HL-60/S4 (cell line): ENCODE results near the gene GTPBP3.

Source experiments
- in situ Hi-C: fragments of 300-500 bp; cut with MboI; formaldehyde crosslinking; loops from 2 replicates; pipeline ENCODE4 v1.14.3; 2022; ENCODE audit warnings: low sequenced_read_pairs

Gene GTPBP3

GRCh38 chr19:17327654-17328516 is 9.5 kb upstream of the GTPBP3 start:
- in situ Hi-C loops: no loop called here

GRCh38 chr19:17328517-17329365 is 8.6 kb upstream of the GTPBP3 start:
- in situ Hi-C loops: no loop called here

- in situ Hi-C loops: no loop called here
These were observed 7.7 kb upstream of the GTPBP3 start for GRCh38 chr19:17329366-17330261.

DNA sequence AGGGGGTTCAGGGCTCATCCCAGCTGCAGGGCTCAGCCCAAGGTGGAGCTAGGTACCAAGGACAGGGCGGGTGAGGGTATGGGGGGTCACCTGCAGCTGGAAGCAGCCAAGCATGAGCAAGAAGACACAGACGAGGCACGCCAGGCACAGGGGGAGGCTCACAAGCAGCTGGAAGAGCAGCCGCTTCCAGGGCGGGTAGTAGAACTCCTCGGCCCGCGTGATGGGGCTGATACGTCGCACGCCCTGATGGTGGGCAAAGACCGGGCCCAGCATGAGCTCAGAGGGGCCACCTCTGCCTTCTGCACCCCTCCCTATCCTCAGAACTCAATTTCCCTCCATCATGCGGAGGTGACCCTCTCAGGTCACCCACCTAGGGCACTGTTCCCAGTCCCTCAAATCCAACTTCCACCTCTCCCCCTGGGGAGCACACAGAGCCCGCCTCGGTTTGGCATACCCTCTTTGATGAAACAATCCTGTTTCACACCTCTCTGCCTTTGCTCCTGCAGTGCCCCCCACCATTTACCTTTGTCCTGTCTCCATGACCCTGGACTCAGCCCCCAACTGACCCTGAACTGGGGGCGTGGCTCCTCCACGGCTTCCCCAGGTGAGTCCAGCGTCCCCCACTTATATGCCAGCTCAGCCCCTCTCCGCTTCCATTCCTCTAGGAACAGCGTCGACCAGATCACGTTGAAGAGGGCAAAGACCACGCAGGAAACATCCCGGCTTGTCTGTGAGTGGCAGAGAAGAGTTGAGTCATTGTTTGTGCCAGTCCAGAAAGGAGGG is 6.9 kb upstream of the GTPBP3 start:
- in situ Hi-C loops: no loop called here

DNA sequence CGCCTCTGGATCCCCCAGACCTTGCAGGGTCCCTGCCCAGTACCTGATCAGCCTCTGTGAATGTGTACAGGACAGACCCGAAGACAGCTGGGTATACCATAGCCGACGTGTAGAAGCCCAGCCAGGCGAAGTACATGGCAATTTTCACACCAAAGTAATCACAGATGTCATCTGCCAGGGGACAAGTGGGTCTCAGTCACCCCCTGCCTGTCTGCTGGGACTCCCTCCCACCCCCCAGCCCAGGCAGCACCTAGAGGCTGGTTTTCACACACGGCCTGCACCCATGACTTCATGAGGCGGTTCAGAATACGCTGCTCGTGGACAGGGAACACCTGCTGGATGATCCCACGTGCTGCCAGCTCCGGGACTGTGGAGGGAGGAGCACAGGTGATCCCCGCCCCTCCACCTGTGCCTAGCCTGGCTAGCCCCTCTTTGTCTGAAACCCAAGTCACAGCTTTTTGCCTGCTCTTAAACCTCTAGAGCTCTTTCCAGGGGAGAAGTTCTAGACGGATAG is 6.3 kb upstream of the GTPBP3 start:
- in situ Hi-C loops: no loop called here

GRCh38 chr19:17332360-17332676 is 5.0 kb upstream of the GTPBP3 start:
- in situ Hi-C loops: no loop called here

GRCh38 chr19:17332677-17333581 is 4.4 kb upstream of the GTPBP3 start:
- in situ Hi-C loops: no loop called here

- in situ Hi-C loops: no loop called here
These were observed 3.5 kb upstream of the GTPBP3 start for GRCh38 chr19:17333611-17334413.

GRCh38 chr19:17334414-17335409 is 2.6 kb upstream of the GTPBP3 start, which contains the start of gene ANO8:
Gene ANO8, minus strand, starts transcription at chr19:17334855. Its CDS starts 185 bp downstream, at chr19:17334670.
- in situ Hi-C loops: no loop called here

GRCh38 chr19:17335575-17335974 is 1.8 kb upstream of the GTPBP3 start:
- in situ Hi-C loops: no loop called here

DNA sequence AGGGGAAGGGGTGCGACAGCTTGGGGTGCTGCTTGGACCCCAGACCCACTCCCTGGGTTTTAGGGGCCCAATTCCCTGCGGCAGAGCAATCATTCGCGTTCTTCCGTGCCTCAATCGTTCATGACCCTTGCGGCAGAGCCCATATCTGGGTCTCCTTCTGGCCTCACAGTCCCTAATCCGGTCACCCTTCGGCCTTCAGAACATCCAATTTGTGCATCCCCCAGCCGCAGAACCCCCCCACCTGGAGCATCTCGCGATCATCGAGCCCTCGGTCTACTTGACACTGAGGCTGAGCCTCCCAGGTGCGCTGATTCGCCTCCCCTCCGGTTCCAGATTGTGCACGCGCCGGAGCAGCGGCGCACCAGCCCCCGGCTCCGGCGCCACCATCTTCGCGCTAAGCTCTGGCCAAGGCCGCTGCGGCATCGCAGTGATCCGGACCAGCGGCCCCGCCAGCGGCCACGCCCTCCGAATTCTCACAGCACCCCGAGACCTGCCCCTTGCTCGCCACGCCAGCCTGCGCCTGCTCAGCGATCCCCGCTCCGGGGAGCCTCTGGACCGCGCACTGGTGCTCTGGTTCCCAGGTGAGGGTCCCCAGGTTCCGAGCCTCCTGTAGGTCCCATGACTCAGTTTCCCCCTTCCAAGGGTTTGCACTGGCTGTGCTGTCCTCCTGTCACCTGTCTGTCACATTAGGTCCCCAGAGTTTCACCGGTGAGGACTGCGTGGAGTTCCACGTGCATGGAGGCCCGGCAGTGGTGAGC is 501 bp downstream of the GTPBP3 start:
- in situ Hi-C loops: no loop called here

DNA sequence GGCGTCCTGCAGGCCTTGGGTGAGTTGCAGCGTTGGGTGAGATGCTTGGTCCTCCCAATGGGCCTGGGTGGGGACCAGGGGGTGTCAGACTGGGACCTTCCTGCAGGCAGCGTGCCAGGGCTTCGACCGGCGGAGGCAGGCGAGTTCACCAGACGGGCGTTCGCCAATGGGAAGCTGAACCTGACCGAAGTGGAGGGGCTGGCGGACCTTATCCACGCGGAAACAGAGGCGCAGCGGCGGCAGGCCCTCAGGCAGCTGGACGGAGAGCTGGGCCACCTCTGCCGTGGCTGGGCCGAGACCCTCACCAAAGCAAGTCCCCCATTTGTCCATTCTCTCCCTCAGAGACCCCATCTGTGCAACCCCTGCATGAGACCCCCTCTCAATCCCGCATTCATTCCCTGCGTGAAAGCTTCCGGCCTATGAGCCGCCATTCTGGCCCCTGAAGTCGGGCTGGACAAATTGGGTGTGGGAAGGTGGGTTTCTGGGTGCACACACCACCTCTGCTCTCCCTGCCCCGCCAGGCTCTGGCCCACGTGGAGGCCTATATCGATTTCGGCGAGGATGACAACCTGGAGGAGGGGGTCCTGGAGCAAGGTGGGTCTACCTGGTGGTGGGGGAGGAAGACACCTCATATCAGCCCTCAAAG is 1.2 kb downstream of the GTPBP3 start:
- in situ Hi-C loops: no loop called here

- in situ Hi-C loops: no loop called here
These were observed 1.9 kb downstream of the GTPBP3 start for GRCh38 chr19:17339088-17339741.

GRCh38 chr19:17340302-17340870 is 3.0 kb downstream of the GTPBP3 start:
- in situ Hi-C loops: no loop called here

DNA sequence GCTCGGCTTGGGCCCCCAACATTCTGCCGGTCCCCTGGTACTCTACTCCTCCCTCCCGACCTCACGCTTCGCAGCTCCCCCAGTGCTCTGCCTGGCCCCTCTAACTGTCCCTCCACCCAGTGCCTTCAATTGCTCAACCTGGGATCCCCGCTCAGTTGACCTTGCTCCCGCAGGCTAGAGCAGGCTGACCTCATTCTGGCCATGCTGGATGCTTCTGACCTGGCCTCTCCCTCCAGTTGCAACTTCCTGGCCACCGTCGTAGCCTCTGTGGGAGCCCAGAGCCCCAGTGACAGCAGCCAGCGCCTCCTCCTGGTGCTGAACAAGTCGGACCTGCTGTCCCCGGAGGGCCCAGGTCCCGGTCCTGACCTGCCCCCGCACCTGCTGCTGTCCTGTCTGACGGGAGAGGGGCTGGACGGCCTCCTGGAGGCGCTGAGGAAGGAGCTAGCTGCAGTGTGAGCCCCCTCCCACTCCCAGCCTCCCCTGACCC is 3.6 kb downstream of the GTPBP3 start:
- in situ Hi-C loops: no loop called here
